Cardiac septum (tissue), 1 donor: ENCODE results near the gene KCNN2. TPM values are rescaled to one million over a fixed set of nuclear protein-coding genes. Genes with fewer than 3 reads are reported as not detected.

Experiments
- DNase-seq: peaks from one replicate; pipeline ENCODE4 v3.0.0-alpha.2; 2020; ENCODE audit warnings: low spot score
- intact Hi-C: fragments of 100-400 bp; cut with DNase I; formaldehyde crosslinking; loops from one replicate; pipeline ENCODE4 v1.14.0; 2022
- total RNA-seq: library from RNA; stranded (reverse); fragmentation: NEBNext Ultra II Directional; extraction: Animal tissue kit (Norgen Biotek cat#: 25700); gene quantifications from one replicate; pipeline ENCODE4 v1.2.1, GENCODE V29; 2021
- donor health status: DM: no; HTN: no; CAD: no.

Gene KCNN2
- total RNA-seq, 1 donor from 2014 or later, result 2.6 TPM

DNA sequence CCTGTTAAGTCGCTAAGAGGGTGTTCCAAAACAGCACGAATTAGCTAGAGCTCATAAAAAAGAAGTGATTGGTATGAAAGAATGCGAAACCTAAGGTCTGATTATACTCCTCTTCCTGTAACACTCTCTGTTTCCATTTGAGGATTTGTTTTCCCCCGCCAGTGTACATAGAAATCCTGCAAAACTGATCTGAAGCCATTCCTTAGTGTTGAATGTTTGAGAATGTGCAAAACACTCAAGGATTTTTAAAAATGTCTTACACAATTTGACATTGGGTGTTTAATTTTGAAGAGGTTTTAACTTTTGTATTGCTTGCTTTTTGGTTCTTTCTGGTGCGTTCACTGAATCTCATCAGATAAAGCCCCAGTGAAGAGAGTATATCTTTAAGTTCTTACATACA is 105.3 kb downstream of the KCNN2 start:
- no peak for DNase-seq
- intact Hi-C loops, result no loop called here

DNA sequence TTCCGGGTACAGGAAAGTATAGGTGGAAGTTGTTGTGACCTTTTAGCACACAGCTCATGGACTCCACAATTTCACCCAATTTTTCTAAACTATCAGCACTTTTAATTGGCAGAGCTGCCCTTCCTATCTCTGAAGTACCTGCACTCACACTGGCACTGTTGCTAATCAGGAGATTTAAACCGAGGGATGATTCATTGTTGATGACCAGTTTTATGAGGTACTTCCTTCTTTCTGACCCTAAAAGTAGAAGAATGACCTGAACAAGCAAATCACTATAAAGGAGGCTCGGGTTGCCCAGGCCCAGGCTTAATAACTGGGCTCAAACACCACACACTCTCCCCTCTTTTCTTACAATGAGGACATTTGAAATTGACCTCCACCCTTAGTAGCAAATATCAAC is 105.9 kb downstream of the KCNN2 start:
- DNase-seq, result no peak
- intact Hi-C loops, result no loop called here

DNA sequence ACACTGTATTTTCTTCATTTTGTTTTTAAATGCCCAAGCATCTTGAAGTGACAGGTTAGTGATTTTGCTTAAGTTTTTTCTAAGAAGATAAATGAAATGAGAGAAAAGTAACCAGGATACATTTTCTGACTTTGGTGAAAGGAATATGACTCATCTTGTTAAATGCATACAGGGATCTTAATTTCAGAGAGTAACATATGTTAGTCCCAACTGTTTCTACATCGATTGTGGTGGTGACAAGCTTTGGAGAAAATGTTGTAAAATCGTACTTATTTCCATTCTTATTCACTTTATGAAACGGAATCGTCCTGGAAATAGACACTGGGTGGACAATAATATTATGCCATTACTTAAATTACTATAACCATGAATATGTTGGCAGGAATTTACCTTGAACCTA is 107.5 kb downstream of the KCNN2 start:
- DNase-seq, result no peak
- intact Hi-C loops, result no loop called here

DNA sequence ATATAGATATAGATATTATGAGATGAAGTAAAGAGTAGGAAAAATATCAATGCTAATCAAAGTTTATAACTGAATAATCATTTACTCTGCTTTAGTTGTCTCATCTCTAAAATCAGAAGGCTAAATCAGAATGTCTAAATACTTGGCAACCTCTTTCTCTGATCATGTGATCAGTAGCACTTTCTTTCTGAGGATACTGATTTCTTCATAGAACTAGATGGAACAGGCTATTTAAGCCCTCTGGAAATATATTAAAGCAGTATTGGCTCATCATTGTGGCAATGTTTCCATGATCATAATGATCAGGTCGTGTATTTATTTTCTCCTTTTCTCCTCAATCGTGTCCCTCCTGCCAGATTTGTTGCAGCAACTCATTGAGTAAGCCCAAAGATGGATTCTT is 109.7 kb downstream of the KCNN2 start:
- no peak for DNase-seq
- intact Hi-C loops, result no loop called here

DNA sequence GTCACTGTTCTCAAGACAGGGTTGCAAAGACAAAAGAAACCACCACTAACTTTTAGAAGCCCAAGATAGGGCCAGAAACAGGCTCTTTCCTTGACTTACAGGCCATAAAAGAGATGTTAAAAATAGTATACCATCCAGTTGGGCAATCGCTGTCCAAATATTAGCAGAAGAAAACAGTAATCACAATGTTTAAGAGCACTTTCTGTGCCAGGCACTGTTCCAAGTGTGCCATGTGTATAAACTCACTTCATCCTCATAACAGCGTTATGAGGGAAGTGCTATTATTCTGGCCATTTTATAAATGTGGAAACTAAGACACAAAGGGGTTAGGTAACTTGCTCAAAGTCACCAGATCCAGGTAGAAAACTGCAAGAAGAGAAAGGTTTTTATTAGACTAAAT is 111.7 kb downstream of the KCNN2 start:
- intact Hi-C loops, result no loop called here
- no peak for DNase-seq

DNA sequence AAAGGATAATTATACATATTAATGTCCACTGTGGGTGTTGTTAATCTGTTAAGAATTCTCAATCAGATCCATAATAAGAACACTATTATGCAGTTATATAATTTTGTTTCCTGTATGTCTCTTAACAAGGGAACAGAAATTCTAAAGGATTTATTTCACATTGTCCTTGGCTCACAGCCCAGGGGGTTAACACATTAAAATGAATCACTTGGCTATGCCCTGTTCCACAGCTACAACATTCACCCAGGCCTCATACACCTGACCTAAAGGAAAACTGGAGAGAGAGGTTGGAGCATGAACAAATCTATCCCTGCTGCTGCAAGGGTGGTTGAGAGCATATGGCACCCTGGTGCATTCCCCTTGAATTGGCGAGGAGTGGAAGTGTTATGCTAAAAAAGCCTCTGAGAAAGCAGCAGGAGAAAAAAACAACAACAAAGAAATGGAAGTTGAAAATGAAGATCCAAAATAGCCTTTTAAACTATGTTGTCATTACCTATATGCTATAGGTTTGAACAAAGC is 116.0 kb downstream of the KCNN2 start:
- intact Hi-C loops, result no loop called here
- DNase-seq, result no peak

DNA sequence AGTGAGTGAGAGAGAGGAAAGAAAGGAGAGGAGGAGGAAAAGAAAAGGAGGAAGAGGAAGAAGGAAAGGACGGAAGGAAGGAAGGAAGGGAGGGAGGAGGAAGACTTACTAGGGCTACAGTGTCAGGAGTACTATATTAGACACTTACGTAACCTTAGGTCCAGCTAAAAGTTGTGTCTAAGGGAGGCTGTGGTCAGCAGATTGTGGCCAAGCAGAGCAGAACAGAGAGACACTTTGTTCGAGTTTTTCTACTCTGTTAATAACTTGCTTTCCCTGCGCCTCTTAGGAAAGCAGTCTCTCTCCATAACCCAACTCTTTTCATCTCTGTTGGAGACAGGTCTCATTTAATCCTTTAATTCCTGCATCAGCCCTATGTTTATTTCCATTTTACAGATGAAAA is 138.9 kb downstream of the KCNN2 start:
- intact Hi-C loops, result no loop called here
- no peak for DNase-seq

DNA sequence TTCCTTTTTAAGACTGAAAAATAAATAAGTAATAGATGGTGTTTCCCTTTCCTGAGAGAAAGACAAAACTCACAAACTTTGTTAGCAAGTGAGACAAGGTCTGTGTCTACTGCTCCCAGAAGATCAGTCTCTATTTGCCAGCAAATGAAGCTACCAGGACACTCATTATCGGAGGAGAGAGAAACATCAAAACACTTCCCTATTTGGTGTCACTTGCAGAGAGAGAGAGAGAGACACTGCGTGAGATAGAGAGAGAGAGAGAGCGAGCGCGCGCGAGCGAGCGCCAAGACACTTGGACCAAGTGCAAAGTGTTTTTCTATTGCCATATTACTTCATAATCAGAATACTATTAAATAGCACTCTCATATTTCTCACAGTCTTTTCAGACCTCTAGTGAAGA is 142.7 kb downstream of the KCNN2 start:
- intact Hi-C loops, result no loop called here
- DNase-seq, result no peak

DNA sequence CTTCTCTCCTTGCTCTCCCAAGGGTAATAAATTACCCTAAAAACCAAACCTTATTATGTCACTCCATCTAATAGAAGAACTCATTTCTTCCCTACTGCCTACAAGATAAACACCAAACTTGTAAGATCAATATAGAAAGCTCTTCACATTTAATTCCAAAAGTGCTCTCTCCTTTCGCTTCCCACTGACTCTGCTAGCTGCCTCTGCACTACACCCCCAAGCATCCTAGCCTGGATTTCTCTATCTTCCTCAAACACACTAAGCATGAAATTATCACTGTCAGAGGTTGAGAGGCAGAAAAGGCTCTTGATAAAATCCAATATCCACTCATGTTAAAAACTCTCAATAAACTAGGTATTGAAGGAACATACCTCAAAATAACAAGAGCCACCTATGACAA is 162.4 kb downstream of the KCNN2 start:
- DNase-seq, result no peak
- intact Hi-C loops, result no loop called here

DNA sequence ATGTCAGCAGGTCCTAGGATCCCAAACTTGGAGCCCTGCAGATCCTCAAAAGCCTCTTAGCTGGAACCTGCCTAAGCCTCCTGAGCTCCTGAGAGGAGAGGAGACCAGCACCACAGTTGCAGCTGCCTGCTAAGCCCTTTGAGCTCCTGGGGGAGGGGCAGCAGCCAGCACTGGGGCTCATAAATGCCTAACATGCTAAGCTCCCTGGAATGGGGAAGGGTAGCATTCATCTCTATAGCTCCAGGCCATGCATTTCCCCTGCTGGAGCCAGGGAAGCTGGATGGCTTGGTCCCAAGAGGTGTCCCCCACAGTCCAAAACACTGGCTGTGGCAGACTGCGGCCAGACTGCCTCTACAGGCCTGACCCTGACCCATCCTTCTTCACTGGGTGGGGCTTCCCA is 182.7 kb downstream of the KCNN2 start:
- intact Hi-C loops, result no loop called here
- no peak for DNase-seq
